ENCODE measurements around the gene LINC00305. TPM values are rescaled to one million over a fixed set of nuclear protein-coding genes. Genes with fewer than 3 reads are reported as not detected.

LINC00305 gene
- total and polyA plus RNA-seq, 12 donors, result not detected

DNA sequence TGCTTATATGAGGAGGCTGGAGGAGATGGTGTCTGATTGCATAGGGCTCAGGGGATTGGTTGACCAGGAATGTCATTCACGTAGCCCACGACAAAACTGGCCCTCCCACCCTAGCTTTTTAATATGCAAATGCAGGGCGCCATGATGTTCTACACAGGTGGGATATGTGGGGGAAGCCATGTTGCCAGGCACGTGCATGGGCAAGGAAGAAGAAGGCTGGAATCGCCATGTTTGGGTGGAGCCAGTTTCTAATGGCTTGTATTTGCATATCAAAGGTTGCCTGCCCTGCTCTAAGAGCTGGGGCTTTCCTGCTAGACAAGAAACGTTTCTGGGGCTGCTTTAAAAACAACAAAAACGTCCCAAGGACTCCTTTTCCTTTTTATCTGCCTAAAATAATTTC, 26.5 kb upstream of the LINC00305 start:
- WGBS, 2 donors, result 77 to 79% methylated on average over 7 of the region's 7 CpGs
- H3K4me3 ChIP-seq, result no peak overlapping the region
- no peak for ATAC-seq
- H3K4me1 ChIP-seq, result no peaks in the 10 kb centered on the region
- no peaks in the 10 kb centered on the region for H3K36me3 ChIP-seq
- no peak overlapping the region for H3K27ac ChIP-seq
- TF ChIP-seq, protein P1, sequence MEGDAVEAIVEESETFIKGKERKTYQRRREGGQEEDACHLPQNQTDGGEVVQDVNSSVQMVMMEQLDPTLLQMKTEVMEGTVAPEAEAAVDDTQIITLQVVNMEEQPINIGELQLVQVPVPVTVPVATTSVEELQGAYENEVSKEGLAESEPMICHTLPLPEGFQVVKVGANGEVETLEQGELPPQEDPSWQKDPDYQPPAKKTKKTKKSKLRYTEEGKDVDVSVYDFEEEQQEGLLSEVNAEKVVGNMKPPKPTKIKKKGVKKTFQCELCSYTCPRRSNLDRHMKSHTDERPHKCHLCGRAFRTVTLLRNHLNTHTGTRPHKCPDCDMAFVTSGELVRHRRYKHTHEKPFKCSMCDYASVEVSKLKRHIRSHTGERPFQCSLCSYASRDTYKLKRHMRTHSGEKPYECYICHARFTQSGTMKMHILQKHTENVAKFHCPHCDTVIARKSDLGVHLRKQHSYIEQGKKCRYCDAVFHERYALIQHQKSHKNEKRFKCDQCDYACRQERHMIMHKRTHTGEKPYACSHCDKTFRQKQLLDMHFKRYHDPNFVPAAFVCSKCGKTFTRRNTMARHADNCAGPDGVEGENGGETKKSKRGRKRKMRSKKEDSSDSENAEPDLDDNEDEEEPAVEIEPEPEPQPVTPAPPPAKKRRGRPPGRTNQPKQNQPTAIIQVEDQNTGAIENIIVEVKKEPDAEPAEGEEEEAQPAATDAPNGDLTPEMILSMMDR (IDR thresholded peaks at IDR 0.05), result no peak
- no peaks in the 10 kb centered on the region for H3K27me3 ChIP-seq
- intact Hi-C loops (cut with DNase I), result no loop called here
- peaks cover 0 to 20% (median 0%) of the 10 kb centered on the region in 11 donors for H3K9me3 ChIP-seq
- no peak for DNase-seq

DNA sequence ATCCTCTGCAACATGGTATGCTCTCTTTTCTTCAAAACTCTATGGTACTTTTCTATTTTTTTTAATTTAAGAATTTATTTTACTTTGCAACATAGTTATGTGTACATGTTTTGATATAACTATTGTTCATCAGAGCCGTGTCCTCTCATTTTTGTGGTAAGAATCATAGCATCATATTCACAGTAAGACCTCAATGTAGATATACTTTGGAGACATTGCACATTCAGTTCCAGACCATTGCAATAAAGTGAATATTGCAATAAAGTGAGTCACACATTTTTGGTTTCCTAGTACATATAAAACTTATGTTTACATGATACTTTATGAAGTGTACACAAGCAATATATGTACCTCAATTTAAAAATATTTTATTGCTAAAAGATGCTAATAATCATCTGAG, 22.7 kb upstream of the LINC00305 start:
- intact Hi-C loops (cut with DNase I), result no loop called here
- H3K36me3 ChIP-seq, result no peaks in the 10 kb centered on the region
- no peak for DNase-seq
- H3K4me1 ChIP-seq, result no peaks in the 10 kb centered on the region
- no peak overlapping the region for H3K4me3 ChIP-seq
- H3K9me3 ChIP-seq, result peaks cover 0 to 20% (median 0%) of the 10 kb centered on the region in 11 donors
- no peak for ATAC-seq
- 47 to 90% methylated on average over 1 of the region's 1 CpG for WGBS, 2 donors
- no peak overlapping the region for H3K27ac ChIP-seq
- TF ChIP-seq, protein P1 (IDR thresholded peaks at IDR 0.05), result no peak
- no peaks in the 10 kb centered on the region for H3K27me3 ChIP-seq

DNA sequence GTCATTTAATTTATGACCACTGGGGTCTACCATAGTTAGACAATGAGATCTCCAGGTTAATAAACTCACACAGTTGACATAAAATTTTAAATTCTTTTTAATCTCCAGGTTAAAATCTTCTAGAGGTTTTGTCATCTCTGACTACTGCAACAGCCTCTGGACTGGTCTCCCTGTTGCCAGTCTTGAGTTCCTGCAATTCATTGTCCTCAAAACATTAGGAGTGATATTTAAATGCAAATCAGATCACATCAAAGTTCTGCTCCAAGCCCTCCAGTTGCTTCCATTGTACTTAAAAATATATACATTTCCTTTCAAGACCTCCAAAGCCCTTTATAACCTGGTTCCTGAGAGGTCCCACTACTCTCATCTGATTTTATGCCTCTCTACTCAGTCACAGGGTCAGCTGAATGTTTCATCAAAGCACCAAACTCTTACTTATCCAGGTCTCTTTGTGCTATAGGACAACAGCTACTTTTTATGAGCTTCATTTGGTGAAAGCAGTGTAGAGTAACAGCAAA, 18.6 kb upstream of the LINC00305 start:
- intact Hi-C loops (cut with DNase I), result no loop called here
- no peak overlapping the region for H3K4me3 ChIP-seq
- H3K9me3 ChIP-seq, result peaks cover 0 to 12% (median 0%) of the 10 kb centered on the region in 11 donors
- no peaks in the 10 kb centered on the region for H3K27me3 ChIP-seq
- DNase-seq, result no peak
- no peaks in the 10 kb centered on the region for H3K4me1 ChIP-seq
- H3K36me3 ChIP-seq, result no peaks in the 10 kb centered on the region
- no peak for ATAC-seq
- H3K27ac ChIP-seq, result no peak overlapping the region
- TF ChIP-seq, protein P1 (IDR thresholded peaks at IDR 0.05), result no peak

DNA sequence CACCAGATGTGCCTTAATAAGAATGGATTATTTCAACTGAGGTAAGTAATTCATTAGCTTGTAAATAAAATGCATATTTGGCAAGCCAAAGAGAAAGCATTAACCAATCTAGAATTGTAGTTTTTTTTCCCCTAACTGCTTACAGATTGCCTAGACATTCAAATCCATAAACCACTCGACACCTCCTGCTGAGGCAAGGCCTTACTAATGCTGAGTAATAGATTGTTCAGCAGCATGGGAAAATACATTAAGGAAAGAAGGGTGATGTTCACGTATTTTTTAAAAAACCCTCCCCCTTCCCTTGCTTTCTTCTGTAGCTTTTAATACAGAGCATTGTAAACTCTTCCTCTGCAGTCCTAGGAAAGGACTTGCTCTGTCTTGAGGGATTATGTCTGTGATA, 17.0 kb upstream of the LINC00305 start:
- Histone ChIP-seq H3K9me3 (no peaks in the 10 kb centered on the region), H3K27ac (no peak overlapping the region), H3K27me3 (no peaks in the 10 kb centered on the region), H3K4me1 (no peaks in the 10 kb centered on the region), H3K36me3 (no peaks in the 10 kb centered on the region), H3K4me3 (no peak overlapping the region)
- 47 to 53% methylated on average over 2 of the region's 2 CpGs for WGBS, 2 donors
- ATAC-seq, result no peak
- intact Hi-C loops (cut with DNase I), result no loop called here
- TF ChIP-seq, protein P1 (IDR thresholded peaks at IDR 0.05), result no peak
- no peak for DNase-seq
